Measurements from ENCODE around the gene CRTAP. TPM values are rescaled to one million over a fixed set of nuclear protein-coding genes. Genes with fewer than 3 reads are reported as not detected.

The CRTAP gene
- total and polyA plus RNA-seq, 5 donors from 2014 or later = 44.0 to 112 (median 97.5) TPM

DNA sequence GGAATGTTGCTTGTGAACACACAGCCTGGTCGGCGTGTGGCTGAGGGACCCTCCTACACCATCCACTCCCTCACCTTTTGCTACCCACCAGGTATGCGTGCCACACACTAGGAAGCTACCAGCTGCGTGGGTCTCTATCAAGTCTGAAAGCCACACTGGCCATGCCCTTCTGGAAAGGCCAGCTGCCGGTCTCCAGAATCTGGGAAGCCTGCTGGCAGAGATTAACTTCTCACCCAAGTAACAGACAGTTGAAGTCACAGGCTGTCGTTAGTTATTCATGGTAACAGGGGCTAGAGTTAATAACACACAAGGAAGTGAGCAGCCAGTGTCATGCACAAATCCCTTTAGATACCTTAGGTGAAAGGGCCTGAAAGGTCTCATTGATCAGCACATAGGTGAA, 56.7 kb downstream of the CRTAP start:
- Mint-ChIP-seq H3K36me3 (no peaks in the 10 kb centered on the region), H3K9me3 (peaks cover 0 to 2% (median 0%) of the 10 kb centered on the region in 7 donors), H3K27me3 (no peaks in the 10 kb centered on the region), H3K4me1 (peaks cover 4 to 9% (median 6%) of the 10 kb centered on the region in 4 donors), H3K4me3 (no peak overlapping the region), H3K27ac (peak overlapping the region in 1 of 3 donors; percentile 62)
- no peaks in the 10 kb centered on the region for H3K9me3 ChIP-seq (ENCODE audit: control insufficient read depth in 2 of 2, low read length in 2 of 2)
- ATAC-seq (ENCODE audit: low read depth in 2 of 2) (no peak), DNase-seq (no peak)
- H3K27me3 ChIP-seq (ENCODE audit: control insufficient read depth, insufficient read depth, low read length) = no peaks in the 10 kb centered on the region
- no peak overlapping the region for H3K27ac ChIP-seq (ENCODE audit: insufficient read depth, low read length, poor library complexity, severe bottlenecking)
- no peaks in the 10 kb centered on the region for H3K36me3 ChIP-seq (ENCODE audit: control insufficient read depth, insufficient read depth, low read length)
- no peaks in the 10 kb centered on the region for H3K4me1 ChIP-seq (ENCODE audit: control insufficient read depth, insufficient read depth, low read length, poor library complexity, severe bottlenecking)
- no peak overlapping the region for H3K4me3 ChIP-seq (ENCODE audit: low read depth, low read length)

DNA sequence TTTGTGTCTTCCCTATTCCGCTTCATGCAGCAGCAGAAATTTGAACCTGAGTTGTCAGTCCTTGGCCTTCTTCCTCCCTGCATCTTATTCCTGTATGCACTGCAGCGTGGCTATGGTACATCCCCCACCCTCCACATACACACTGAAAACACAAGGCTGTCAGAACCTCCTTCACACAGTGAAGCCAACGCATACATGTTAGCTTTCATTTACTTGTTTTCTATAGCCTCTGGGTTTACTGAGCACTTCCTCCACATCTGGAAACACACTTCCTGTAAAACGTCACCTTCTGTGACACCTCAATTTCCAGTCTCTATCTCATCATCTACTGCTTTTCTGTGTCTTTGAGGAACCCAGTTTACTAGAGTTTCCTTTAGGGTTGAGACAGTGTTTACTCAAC, 57.8 kb downstream of the CRTAP start:
- H3K27me3 ChIP-seq (ENCODE audit: control insufficient read depth, insufficient read depth, low read length) = no peaks in the 10 kb centered on the region
- DNase-seq = peak in 2 of 3 donors; percentile 5 to 53
- Mint-ChIP-seq H3K4me1 (peaks cover 4 to 9% (median 6%) of the 10 kb centered on the region in 4 donors), H3K4me3 (no peak overlapping the region), H3K27ac (peak overlapping the region in 2 of 3 donors; percentile 22 to 38), H3K27me3 (no peaks in the 10 kb centered on the region), H3K9me3 (peaks cover 0 to 2% (median 0%) of the 10 kb centered on the region in 7 donors), H3K36me3 (no peaks in the 10 kb centered on the region)
- ATAC-seq (ENCODE audit: low read depth in 2 of 2) = peak; percentile 37 to 48
- H3K4me3 ChIP-seq (ENCODE audit: low read depth, low read length) = peak overlapping the region; percentile 9
- no peaks in the 10 kb centered on the region for H3K4me1 ChIP-seq (ENCODE audit: control insufficient read depth, insufficient read depth, low read length, poor library complexity, severe bottlenecking)
- H3K27ac ChIP-seq (ENCODE audit: insufficient read depth, low read length, poor library complexity, severe bottlenecking) = no peak overlapping the region
- no peaks in the 10 kb centered on the region for H3K9me3 ChIP-seq (ENCODE audit: control insufficient read depth in 2 of 2, low read length in 2 of 2)
- H3K36me3 ChIP-seq (ENCODE audit: control insufficient read depth, insufficient read depth, low read length) = no peaks in the 10 kb centered on the region

DNA sequence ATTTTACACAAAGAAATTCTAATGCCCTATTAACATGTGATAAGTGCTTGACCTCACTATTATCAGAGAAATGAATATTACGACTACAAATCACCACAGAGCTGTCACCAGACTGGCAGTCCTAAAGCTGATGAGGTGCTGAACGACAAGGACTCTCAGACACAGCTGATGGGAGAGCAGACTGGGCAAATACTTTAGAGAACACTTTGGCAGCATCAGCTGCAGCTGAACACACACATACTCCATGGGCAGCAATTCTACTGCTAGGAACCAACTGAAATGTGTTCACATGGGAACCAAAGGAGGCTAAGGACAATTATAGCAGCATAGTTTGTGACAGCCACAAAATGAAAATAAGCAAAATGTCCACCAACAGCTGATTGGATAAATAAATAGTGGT, 59.3 kb downstream of the CRTAP start:
- DNase-seq = no peak
- ATAC-seq (ENCODE audit: low read depth in 2 of 2) = no peak
- Mint-ChIP-seq H3K27me3 (no peaks in the 10 kb centered on the region), H3K9me3 (peaks cover 0 to 2% (median 0%) of the 10 kb centered on the region in 7 donors), H3K4me1 (peaks cover 4 to 9% (median 5%) of the 10 kb centered on the region in 4 donors), H3K4me3 (no peak overlapping the region), H3K27ac (no peak overlapping the region), H3K36me3 (no peaks in the 10 kb centered on the region)
- Histone ChIP-seq H3K27me3 (ENCODE audit: control insufficient read depth, insufficient read depth, low read length) (no peaks in the 10 kb centered on the region), H3K36me3 (ENCODE audit: control insufficient read depth, insufficient read depth, low read length) (no peaks in the 10 kb centered on the region), H3K4me3 (ENCODE audit: low read depth, low read length) (no peak overlapping the region), H3K4me1 (ENCODE audit: control insufficient read depth, insufficient read depth, low read length, poor library complexity, severe bottlenecking) (no peaks in the 10 kb centered on the region), H3K9me3 (ENCODE audit: control insufficient read depth in 2 of 2, low read length in 2 of 2) (no peaks in the 10 kb centered on the region), H3K27ac (ENCODE audit: insufficient read depth, low read length, poor library complexity, severe bottlenecking) (no peak overlapping the region)

DNA sequence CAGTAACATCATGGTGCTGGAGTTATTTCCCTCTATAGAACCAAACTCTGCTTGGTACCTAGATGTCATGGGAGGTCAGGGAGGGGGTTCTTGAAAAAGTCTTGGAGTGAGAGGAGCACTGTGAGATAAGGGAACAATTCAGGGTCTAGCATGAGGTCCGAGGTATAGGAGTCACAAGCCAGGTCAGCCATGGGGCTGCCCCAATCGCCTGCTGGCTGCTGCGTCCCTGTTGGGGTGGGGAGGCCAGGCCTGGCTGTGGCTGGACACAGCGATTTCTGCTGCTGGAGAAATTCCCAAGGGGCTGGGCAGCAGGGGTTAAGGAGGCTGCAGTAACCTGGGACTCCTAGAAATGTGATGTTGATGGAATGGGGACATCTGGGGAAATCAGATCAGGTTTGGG, 59.9 kb downstream of the CRTAP start:
- H3K27me3 Mint-ChIP-seq = peaks cover 4% of the 10 kb centered on the region
- no peak overlapping the region for H3K27ac Mint-ChIP-seq
- ATAC-seq (ENCODE audit: low read depth in 2 of 2) (no peak), DNase-seq (no peak)
- Histone ChIP-seq H3K4me3 (ENCODE audit: low read depth, low read length) (no peak overlapping the region), H3K36me3 (ENCODE audit: control insufficient read depth, insufficient read depth, low read length) (no peaks in the 10 kb centered on the region), H3K27me3 (ENCODE audit: control insufficient read depth, insufficient read depth, low read length) (no peaks in the 10 kb centered on the region), H3K9me3 (ENCODE audit: control insufficient read depth in 2 of 2, low read length in 2 of 2) (peaks cover under 1% of the 10 kb centered on the region in 2 experiments), H3K4me1 (ENCODE audit: control insufficient read depth, insufficient read depth, low read length, poor library complexity, severe bottlenecking) (no peaks in the 10 kb centered on the region), H3K27ac (ENCODE audit: insufficient read depth, low read length, poor library complexity, severe bottlenecking) (no peak overlapping the region)
- no peaks in the 10 kb centered on the region for H3K36me3 Mint-ChIP-seq
- H3K4me1 Mint-ChIP-seq = peaks cover 4 to 9% (median 5%) of the 10 kb centered on the region in 4 donors
- peaks cover 0 to 2% (median 1%) of the 10 kb centered on the region in 7 donors for H3K9me3 Mint-ChIP-seq
- H3K4me3 Mint-ChIP-seq = no peak overlapping the region

DNA sequence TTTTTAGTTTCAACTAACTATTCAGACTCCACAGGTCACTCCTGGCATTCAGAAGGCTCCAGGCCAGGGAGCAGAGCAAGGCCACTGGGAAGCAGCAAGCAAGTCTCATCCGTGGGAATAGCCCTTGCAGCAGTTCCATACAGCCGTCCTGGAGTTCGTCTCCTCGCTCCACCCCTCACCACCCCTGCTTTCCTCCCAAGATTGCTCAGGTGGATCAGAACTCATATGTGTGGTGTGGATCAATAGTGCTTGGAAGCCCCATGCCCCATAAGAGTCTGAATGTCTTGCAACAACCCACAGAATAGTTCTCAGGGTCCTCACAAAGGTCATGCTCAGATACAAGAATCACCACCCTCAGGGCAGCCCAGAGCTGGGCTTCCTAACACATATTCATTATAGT, 60.3 kb downstream of the CRTAP start:
- Mint-ChIP-seq H3K27ac (no peak overlapping the region), H3K36me3 (no peaks in the 10 kb centered on the region), H3K9me3 (peaks cover 0 to 2% (median 2%) of the 10 kb centered on the region in 7 donors), H3K4me3 (no peak overlapping the region), H3K27me3 (peaks cover 4% of the 10 kb centered on the region), H3K4me1 (peaks cover 4 to 9% (median 5%) of the 10 kb centered on the region in 4 donors)
- Histone ChIP-seq H3K36me3 (ENCODE audit: control insufficient read depth, insufficient read depth, low read length) (no peaks in the 10 kb centered on the region), H3K27me3 (ENCODE audit: control insufficient read depth, insufficient read depth, low read length) (no peaks in the 10 kb centered on the region), H3K4me1 (ENCODE audit: control insufficient read depth, insufficient read depth, low read length, poor library complexity, severe bottlenecking) (no peaks in the 10 kb centered on the region), H3K27ac (ENCODE audit: insufficient read depth, low read length, poor library complexity, severe bottlenecking) (no peak overlapping the region), H3K4me3 (ENCODE audit: low read depth, low read length) (no peak overlapping the region), H3K9me3 (ENCODE audit: control insufficient read depth in 2 of 2, low read length in 2 of 2) (peaks cover 4 to 5% of the 10 kb centered on the region in 2 experiments)
- ATAC-seq (ENCODE audit: low read depth in 2 of 2) (no peak), DNase-seq (no peak)

DNA sequence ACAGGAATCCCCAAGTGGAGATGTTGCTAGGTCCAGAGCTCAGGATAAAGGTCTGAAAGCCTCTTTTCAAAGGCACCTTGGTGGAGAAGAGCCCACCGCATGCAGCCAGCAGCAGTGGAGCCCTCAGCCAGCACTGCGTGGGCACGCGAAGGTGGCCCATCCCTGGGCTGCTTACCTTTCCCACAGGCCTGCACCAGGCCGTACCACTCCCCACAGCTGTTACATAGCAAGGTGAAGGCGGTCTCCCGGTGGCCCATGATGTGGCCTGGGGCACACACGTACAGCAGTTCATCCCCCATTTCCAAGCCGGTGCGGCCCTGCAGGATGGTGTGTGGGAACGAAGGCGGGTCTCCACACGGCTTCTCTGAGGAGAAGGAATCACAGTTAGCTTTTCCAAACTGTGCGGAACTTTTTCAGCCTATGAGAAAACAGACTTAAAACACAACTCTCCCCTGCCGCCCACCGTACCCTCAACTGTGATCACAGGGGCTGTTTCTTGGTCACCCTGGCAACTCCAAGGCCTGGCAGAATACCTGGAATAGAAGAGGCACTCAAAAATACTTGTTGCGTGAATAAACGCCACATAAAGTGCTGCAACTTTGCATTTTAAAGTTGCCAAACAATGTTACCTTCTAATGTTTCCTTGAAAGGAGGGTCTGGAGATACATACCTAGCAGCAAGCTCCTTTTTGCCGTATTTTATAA, 61.0 kb downstream of the CRTAP start:
- Histone ChIP-seq H3K4me3 (ENCODE audit: low read depth, low read length) (no peak overlapping the region), H3K27ac (ENCODE audit: insufficient read depth, low read length, poor library complexity, severe bottlenecking) (no peak overlapping the region), H3K9me3 (ENCODE audit: control insufficient read depth in 2 of 2, low read length in 2 of 2) (peaks cover 5 to 9% of the 10 kb centered on the region in 2 experiments), H3K4me1 (ENCODE audit: control insufficient read depth, insufficient read depth, low read length, poor library complexity, severe bottlenecking) (no peaks in the 10 kb centered on the region), H3K36me3 (ENCODE audit: control insufficient read depth, insufficient read depth, low read length) (no peaks in the 10 kb centered on the region), H3K27me3 (ENCODE audit: control insufficient read depth, insufficient read depth, low read length) (no peaks in the 10 kb centered on the region)
- H3K4me1 Mint-ChIP-seq = peaks cover 4 to 9% (median 5%) of the 10 kb centered on the region in 4 donors
- no peaks in the 10 kb centered on the region for H3K36me3 Mint-ChIP-seq
- no peak overlapping the region for H3K4me3 Mint-ChIP-seq
- no peak for ATAC-seq (ENCODE audit: low read depth in 2 of 2)
- peaks cover 4% of the 10 kb centered on the region for H3K27me3 Mint-ChIP-seq
- no peak overlapping the region for H3K27ac Mint-ChIP-seq
- no peak for DNase-seq
- peaks cover 0 to 8% (median 2%) of the 10 kb centered on the region in 7 donors for H3K9me3 Mint-ChIP-seq

DNA sequence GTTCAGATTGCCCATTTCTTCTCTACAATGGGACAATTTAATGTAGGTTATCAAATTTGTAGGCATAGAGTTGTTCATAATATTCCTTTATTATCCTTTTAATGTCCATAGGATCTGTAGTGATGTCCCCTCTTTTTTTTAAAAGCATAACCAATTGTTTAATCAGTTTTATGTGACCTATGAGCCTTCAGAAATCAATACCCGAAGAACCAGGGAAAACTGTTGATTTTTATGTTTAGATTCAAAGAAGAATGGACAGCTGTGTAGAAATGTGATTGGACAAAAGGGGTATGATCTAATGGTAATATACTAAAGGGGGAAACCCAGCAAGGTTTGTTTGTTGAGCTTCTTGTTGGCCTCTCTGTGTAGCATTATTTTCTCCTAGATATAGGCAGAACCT, 65.3 kb downstream of the CRTAP start:
- ATAC-seq (ENCODE audit: low read depth in 2 of 2) = no peak
- H3K4me1 Mint-ChIP-seq = peaks cover 0 to 6% (median 0%) of the 10 kb centered on the region in 4 donors

DNA sequence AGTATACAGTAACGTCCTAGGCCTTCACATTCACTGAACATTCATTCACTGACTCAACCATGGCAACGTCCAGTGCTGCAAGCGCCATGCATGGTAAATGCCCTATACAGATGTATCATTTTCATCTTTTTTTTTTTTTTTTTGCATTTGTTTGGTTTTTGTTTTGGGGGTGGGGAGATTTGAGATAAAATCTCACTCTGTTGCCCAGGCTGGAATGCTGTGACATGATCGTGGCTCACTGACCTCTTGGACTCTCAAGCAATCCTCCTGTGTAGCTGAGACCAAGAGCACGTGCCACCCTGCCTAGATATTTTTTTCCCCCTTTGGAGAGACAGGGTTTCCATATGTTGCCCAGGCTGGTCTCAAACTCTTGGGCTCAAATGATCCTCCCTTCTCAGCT, 67.4 kb downstream of the CRTAP start:
- no peaks in the 10 kb centered on the region for H3K36me3 ChIP-seq (ENCODE audit: control insufficient read depth, insufficient read depth, low read length)
- no peak overlapping the region for H3K4me3 ChIP-seq (ENCODE audit: low read depth, low read length)
- peaks cover 17% of the 10 kb centered on the region for H3K27me3 Mint-ChIP-seq
- no peaks in the 10 kb centered on the region for H3K36me3 Mint-ChIP-seq
- H3K27me3 ChIP-seq (ENCODE audit: control insufficient read depth, insufficient read depth, low read length) = no peaks in the 10 kb centered on the region
- ATAC-seq (ENCODE audit: low read depth in 2 of 2) (no peak), DNase-seq (no peak)
- peaks cover 0 to 6% (median 0%) of the 10 kb centered on the region in 4 donors for H3K4me1 Mint-ChIP-seq
- H3K4me1 ChIP-seq (ENCODE audit: control insufficient read depth, insufficient read depth, low read length, poor library complexity, severe bottlenecking) = no peaks in the 10 kb centered on the region
- H3K9me3 Mint-ChIP-seq = peaks cover 0 to 20% (median 5%) of the 10 kb centered on the region in 7 donors
- H3K27ac ChIP-seq (ENCODE audit: insufficient read depth, low read length, poor library complexity, severe bottlenecking) = no peak overlapping the region
- H3K4me3 Mint-ChIP-seq = no peak overlapping the region
- peaks cover 5 to 12% of the 10 kb centered on the region in 2 experiments for H3K9me3 ChIP-seq (ENCODE audit: control insufficient read depth in 2 of 2, low read length in 2 of 2)
- H3K27ac Mint-ChIP-seq = no peak overlapping the region

More for the DNA sequence above, 65.3 kb downstream of the CRTAP start:
- Histone ChIP-seq H3K4me1 (ENCODE audit: control insufficient read depth, insufficient read depth, low read length, poor library complexity, severe bottlenecking) (no peaks in the 10 kb centered on the region), H3K9me3 (ENCODE audit: control insufficient read depth in 2 of 2, low read length in 2 of 2) (peaks cover 5 to 12% of the 10 kb centered on the region in 2 experiments), H3K27ac (ENCODE audit: insufficient read depth, low read length, poor library complexity, severe bottlenecking) (no peak overlapping the region), H3K36me3 (ENCODE audit: control insufficient read depth, insufficient read depth, low read length) (no peaks in the 10 kb centered on the region), H3K4me3 (ENCODE audit: low read depth, low read length) (no peak overlapping the region), H3K27me3 (ENCODE audit: control insufficient read depth, insufficient read depth, low read length) (no peaks in the 10 kb centered on the region)
- DNase-seq = no peak
- H3K27me3 Mint-ChIP-seq = peaks cover 17% of the 10 kb centered on the region
- H3K4me3 Mint-ChIP-seq = no peak overlapping the region
- no peaks in the 10 kb centered on the region for H3K36me3 Mint-ChIP-seq
- H3K9me3 Mint-ChIP-seq = peaks cover 0 to 15% (median 4%) of the 10 kb centered on the region in 7 donors
- H3K27ac Mint-ChIP-seq = no peak overlapping the region
